ENCODE results near the gene GPC3. TPM values are rescaled to one million over a fixed set of nuclear protein-coding genes. Genes with fewer than 3 reads are reported as not detected.
"Not testable (repeated sequence)": the region's sequence is repeated elsewhere in the genome, so short reads cannot be mapped to it uniquely, and the experiment has no call there.

The GPC3 gene
- total RNA-seq, 1 donor from 2014 or later = 15.5 TPM

GRCh38 chrX:133726642-133727041, 258.8 kb downstream of the GPC3 start:
- Histone ChIP-seq H3K4me1 (no peaks in the 10 kb centered on the region), H3K36me3 (no peaks in the 10 kb centered on the region), H3K4me3 (no peak overlapping the region), H3K27me3 (no peaks in the 10 kb centered on the region), H3K27ac (no peak overlapping the region), H3K9me3 (no peaks in the 10 kb centered on the region)
- intact Hi-C loops (cut with DNase I) = no loop called here
- TF ChIP-seq POLR2A (IDR thresholded peaks at IDR 0.05) = no peak
- TF ChIP-seq POLR2AphosphoS5 (IDR thresholded peaks at IDR 0.05; ENCODE audit: insufficient read depth in 1 of 2, low read depth in 1 of 2) = no peak
- TF ChIP-seq, protein P1, sequence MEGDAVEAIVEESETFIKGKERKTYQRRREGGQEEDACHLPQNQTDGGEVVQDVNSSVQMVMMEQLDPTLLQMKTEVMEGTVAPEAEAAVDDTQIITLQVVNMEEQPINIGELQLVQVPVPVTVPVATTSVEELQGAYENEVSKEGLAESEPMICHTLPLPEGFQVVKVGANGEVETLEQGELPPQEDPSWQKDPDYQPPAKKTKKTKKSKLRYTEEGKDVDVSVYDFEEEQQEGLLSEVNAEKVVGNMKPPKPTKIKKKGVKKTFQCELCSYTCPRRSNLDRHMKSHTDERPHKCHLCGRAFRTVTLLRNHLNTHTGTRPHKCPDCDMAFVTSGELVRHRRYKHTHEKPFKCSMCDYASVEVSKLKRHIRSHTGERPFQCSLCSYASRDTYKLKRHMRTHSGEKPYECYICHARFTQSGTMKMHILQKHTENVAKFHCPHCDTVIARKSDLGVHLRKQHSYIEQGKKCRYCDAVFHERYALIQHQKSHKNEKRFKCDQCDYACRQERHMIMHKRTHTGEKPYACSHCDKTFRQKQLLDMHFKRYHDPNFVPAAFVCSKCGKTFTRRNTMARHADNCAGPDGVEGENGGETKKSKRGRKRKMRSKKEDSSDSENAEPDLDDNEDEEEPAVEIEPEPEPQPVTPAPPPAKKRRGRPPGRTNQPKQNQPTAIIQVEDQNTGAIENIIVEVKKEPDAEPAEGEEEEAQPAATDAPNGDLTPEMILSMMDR (IDR thresholded peaks at IDR 0.05) = no peak
- no peak for DNase-seq (ENCODE audit: extremely low spot score in 2 of 2)

GRCh38 chrX:133726211-133726630, 259.2 kb downstream of the GPC3 start:
- DNase-seq (ENCODE audit: extremely low spot score in 2 of 2) = no peak
- Histone ChIP-seq H3K27ac (no peak overlapping the region), H3K9me3 (no peaks in the 10 kb centered on the region), H3K36me3 (no peaks in the 10 kb centered on the region), H3K27me3 (no peaks in the 10 kb centered on the region), H3K4me1 (no peaks in the 10 kb centered on the region), H3K4me3 (no peak overlapping the region)
- TF ChIP-seq, protein P1 (IDR thresholded peaks at IDR 0.05) = no peak
- TF ChIP-seq POLR2AphosphoS5 (IDR thresholded peaks at IDR 0.05; ENCODE audit: insufficient read depth in 1 of 2, low read depth in 1 of 2) (no peak), POLR2A (IDR thresholded peaks at IDR 0.05) (no peak)
- intact Hi-C loops (cut with DNase I) = no loop called here

- no peak overlapping the region for H3K27ac ChIP-seq
These were observed 261.5 kb downstream of the GPC3 start for GRCh38 chrX:133723930-133724329.

GRCh38 chrX:133722756-133723155, 262.6 kb downstream of the GPC3 start:
- Histone ChIP-seq H3K27ac (no peak overlapping the region), H3K9me3 (peaks cover 3% of the 10 kb centered on the region), H3K4me3 (no peak overlapping the region), H3K4me1 (no peaks in the 10 kb centered on the region), H3K36me3 (no peaks in the 10 kb centered on the region), H3K27me3 (no peaks in the 10 kb centered on the region)
- no peak for DNase-seq (ENCODE audit: extremely low spot score in 2 of 2)
- intact Hi-C loops (cut with DNase I) = no loop called here
- TF ChIP-seq POLR2A (IDR thresholded peaks at IDR 0.05) (no peak), POLR2AphosphoS5 (IDR thresholded peaks at IDR 0.05; ENCODE audit: insufficient read depth in 1 of 2, low read depth in 1 of 2) (no peak)
- TF ChIP-seq, protein P1 (IDR thresholded peaks at IDR 0.05) = no peak

More at GRCh38 chrX:133723930-133724329, 261.5 kb downstream of the GPC3 start:
- no peak for DNase-seq (ENCODE audit: extremely low spot score in 2 of 2)
- Histone ChIP-seq H3K9me3 (peaks cover 3% of the 10 kb centered on the region), H3K4me3 (no peak overlapping the region), H3K36me3 (no peaks in the 10 kb centered on the region), H3K4me1 (no peaks in the 10 kb centered on the region), H3K27me3 (no peaks in the 10 kb centered on the region)
- intact Hi-C loops (cut with DNase I) = no loop called here
- no peak for TF ChIP-seq POLR2A (IDR thresholded peaks at IDR 0.05)
- TF ChIP-seq, protein P1 (IDR thresholded peaks at IDR 0.05) = no peak
- no peak for TF ChIP-seq POLR2AphosphoS5 (IDR thresholded peaks at IDR 0.05; ENCODE audit: insufficient read depth in 1 of 2, low read depth in 1 of 2)

DNA sequence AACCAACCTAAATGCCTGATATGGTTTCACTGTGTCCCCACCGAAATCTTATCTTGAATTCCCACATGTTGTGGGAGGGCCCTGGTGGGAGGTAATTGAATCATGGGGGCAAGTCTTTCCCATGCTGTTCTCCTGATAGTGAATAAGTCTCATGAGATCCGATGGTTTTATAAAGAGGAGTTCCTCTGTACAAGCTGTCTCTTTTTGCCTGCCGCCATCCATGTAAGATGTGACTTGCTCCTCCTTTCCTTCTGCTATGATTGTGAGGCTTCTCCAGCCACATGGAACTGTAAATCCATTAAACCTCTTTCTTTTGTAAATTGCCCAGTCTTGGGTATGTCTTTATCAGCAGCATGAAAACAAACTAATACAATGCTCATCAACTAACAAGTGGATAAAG, 265.1 kb downstream of the GPC3 start:
- H3K4me3 ChIP-seq; H3K4me1 ChIP-seq; H3K9me3 ChIP-seq; H3K27ac ChIP-seq; H3K27me3 ChIP-seq; intact Hi-C loops (cut with DNase I); DNase-seq (ENCODE audit: extremely low spot score in 2 of 2); H3K36me3 ChIP-seq: not testable (repeated sequence)

GRCh38 chrX:133715715-133716114, 269.7 kb downstream of the GPC3 start:
- no peaks in the 10 kb centered on the region for H3K27me3 ChIP-seq

More at GRCh38 chrX:133715715-133716114, 269.7 kb downstream of the GPC3 start:
- Histone ChIP-seq H3K36me3 (no peaks in the 10 kb centered on the region), H3K27ac (no peak overlapping the region), H3K4me3 (no peak overlapping the region), H3K4me1 (no peaks in the 10 kb centered on the region), H3K9me3 (peaks cover 3% of the 10 kb centered on the region)
- intact Hi-C loops (cut with DNase I) = no loop called here
- TF ChIP-seq POLR2A (IDR thresholded peaks at IDR 0.05) (no peak), POLR2AphosphoS5 (IDR thresholded peaks at IDR 0.05; ENCODE audit: insufficient read depth in 1 of 2, low read depth in 1 of 2) (no peak)
- TF ChIP-seq, protein P1 (IDR thresholded peaks at IDR 0.05) = no peak
- no peak for DNase-seq (ENCODE audit: extremely low spot score in 2 of 2)
